IMR-90 (cell line): ENCODE data around the gene NAB2. TPM values are rescaled to one million over a fixed set of nuclear protein-coding genes. Genes with fewer than 3 reads are reported as not detected.

ENCODE experiments used
- ATAC-seq: fragments of 200-7000 bp; cut with Tn5 transposase; 2 replicates; pipeline ENCODE4 v1.9.1; 2020; ENCODE audit warnings: low read depth, mild to moderate bottlenecking, moderate library complexity
- BruUV-seq: library from RNA; stranded (reverse); fragments of 400-500 nt; replicated peaks from 2 replicates; lab custom pipeline; 2021; lab: Mats Ljungman, UMichigan
- CTCF ChIA-PET: fragments of 300-600 bp; formaldehyde crosslinking; extraction: SDS; loops from one replicate; lab custom pipeline; 2021; ENCODE audit warnings: antibody characterized with exemption; lab: Yijun Ruan, JAX
- POLR2A ChIA-PET: fragments of 300-600 bp; sonication (Branson Sonifier 250); formaldehyde crosslinking; loops from one replicate; lab custom pipeline; 2022; ENCODE audit warnings: antibody characterized with exemption; ENCODE audit not compliant: unreplicated experiment; lab: Charles Lee
- DNase-seq: peaks from one replicate; pipeline ENCODE4 v3.0.0; 2013
- H2AFZ ChIP-seq: replicated peaks from 2 replicates; pipeline ENCODE3; 2013; ENCODE audit warnings: low read length, mild to moderate bottlenecking; ENCODE audit not compliant: poor library complexity
- H2AK5ac ChIP-seq: 2 replicates; pipeline ENCODE4 v1.6.1; 2013; ENCODE audit warnings: low read depth, low read length, inconsistent platforms
- H2AK9ac ChIP-seq: replicated peaks from 2 replicates; pipeline ENCODE3; 2013; ENCODE audit warnings: mild to moderate bottlenecking, low read depth, low read length, moderate library complexity; ENCODE audit not compliant: poor library complexity
- H2BK120ac ChIP-seq: 2 replicates; pipeline ENCODE4 v1.6.1; 2013; ENCODE audit warnings: low read depth, low read length, inconsistent platforms
- H2BK15ac ChIP-seq: 3 replicates; pipeline ENCODE4 v1.6.1; 2013; ENCODE audit warnings: low read depth, low read length, inconsistent platforms
- H2BK20ac ChIP-seq: 2 replicates; pipeline ENCODE4 v1.6.1; 2013; ENCODE audit warnings: low read depth, mild to moderate bottlenecking, inconsistent platforms, low read length, moderate library complexity
- H2BK5ac ChIP-seq: 2 replicates; pipeline ENCODE4 v1.6.1; 2013; ENCODE audit warnings: mild to moderate bottlenecking, low read depth, low read length, inconsistent platforms; ENCODE audit not compliant: poor library complexity, severe bottlenecking
- H3K14ac ChIP-seq: replicated peaks from 2 replicates; pipeline ENCODE4 v1.6.1; 2013; ENCODE audit warnings: low read depth, low read length, inconsistent platforms
- H3K18ac ChIP-seq: 2 replicates; pipeline ENCODE4 v1.6.1; 2013; ENCODE audit warnings: low read depth, low read length, control low read depth
- H3K23ac ChIP-seq: 2 replicates; pipeline ENCODE4 v1.6.1; 2013; ENCODE audit warnings: low read depth, low read length, inconsistent platforms
- H3K27ac ChIP-seq: 2 replicates; pipeline ENCODE4 v1.5.1; 2013; ENCODE audit warnings: mild to moderate bottlenecking, control low read depth, low read length; ENCODE audit not compliant: insufficient read depth
- H3K27me3 ChIP-seq: 2 replicates; pipeline ENCODE4 v1.6.1; 2013; ENCODE audit warnings: low read length; ENCODE audit not compliant: control insufficient read depth, insufficient read depth
- H3K36me3 ChIP-seq: 2 replicates; pipeline ENCODE4 v1.6.1; 2013; ENCODE audit warnings: low read length, mixed read lengths; ENCODE audit not compliant: control insufficient read depth, insufficient read depth
- H3K4ac ChIP-seq: 2 replicates; pipeline ENCODE4 v1.6.1; 2013; ENCODE audit warnings: low read depth, low read length, inconsistent platforms
- H3K4me1 ChIP-seq: 2 replicates; pipeline ENCODE4 v1.6.1; 2013; ENCODE audit warnings: low read length, mixed read lengths; ENCODE audit not compliant: control insufficient read depth, insufficient read depth
- H3K4me2 ChIP-seq: 2 replicates; pipeline ENCODE4 v1.6.1; 2013; ENCODE audit warnings: low read depth, mild to moderate bottlenecking, control low read depth, low read length, moderate library complexity
- H3K4me3 ChIP-seq: 2 replicates; pipeline ENCODE4 v1.5.1; 2013; ENCODE audit warnings: low read depth, mild to moderate bottlenecking, control low read depth, low read length, moderate library complexity; ENCODE audit not compliant: insufficient read depth
- H3K56ac ChIP-seq: 2 replicates; pipeline ENCODE4 v1.6.1; 2013; ENCODE audit warnings: low read length, inconsistent platforms; ENCODE audit not compliant: insufficient read depth; ENCODE audit errors: extremely low read depth
- H3K79me1 ChIP-seq, 2 experiments: 2 replicates each; pipeline ENCODE4 v1.6.1; 2013; ENCODE audit warnings: low read length in 2 of 2, inconsistent platforms in 1 of 2, low read depth in 1 of 2
- H3K9ac ChIP-seq: 2 replicates; pipeline ENCODE4 v1.6.1; 2013; ENCODE audit warnings: low read depth, low read length, control low read depth
- H3K9me1 ChIP-seq: 2 replicates; pipeline ENCODE4 v1.6.1; 2013; ENCODE audit warnings: low read length, inconsistent platforms; ENCODE audit not compliant: insufficient read depth
- H3K9me3 ChIP-seq: 2 replicates; pipeline ENCODE4 v1.6.1; 2013; ENCODE audit warnings: low read length; ENCODE audit not compliant: control insufficient read depth, insufficient read depth
- H4K20me1 ChIP-seq: 2 replicates; pipeline ENCODE4 v1.6.1; 2013; ENCODE audit warnings: low read length, inconsistent platforms; ENCODE audit not compliant: insufficient read depth
- H4K5ac ChIP-seq: 2 replicates; pipeline ENCODE4 v1.6.1; 2013; ENCODE audit warnings: mild to moderate bottlenecking, low read depth, low read length, control low read depth
- H4K8ac ChIP-seq, 2 experiments: 2 replicates each; pipeline ENCODE4 v1.6.1; 2013; ENCODE audit warnings: low read depth in 2 of 2, low read length in 2 of 2, control low read depth in 1 of 2, inconsistent platforms in 1 of 2
- H4K91ac ChIP-seq: 2 replicates; pipeline ENCODE4 v1.6.1; 2013; ENCODE audit warnings: low read depth, low read length, inconsistent platforms; ENCODE audit not compliant: insufficient read depth
- BHLHE40 ChIP-seq: fragments of 150-350 bp; IDR thresholded peaks from 2 replicates; pipeline ENCODE4 v1.6.1; 2016; ENCODE audit warnings: mild to moderate bottlenecking, low read depth, low read length
- CEBPB ChIP-seq: IDR thresholded peaks from 2 replicates; pipeline ENCODE4 v1.6.1; 2012; ENCODE audit warnings: low read depth, low read length, improper control_type of control experiment
- CHD1 ChIP-seq: IDR thresholded peaks from 2 replicates; pipeline ENCODE4 v1.6.1; 2012; ENCODE audit warnings: low read depth, low read length, improper control_type of control experiment
- CTCF ChIP-seq: conservative IDR thresholded peaks from 2 replicates; pipeline ENCODE4 v1.5.1; 2012; ENCODE audit warnings: mild to moderate bottlenecking, low read depth, low read length, improper control_type of control experiment
- ELK1 ChIP-seq: fragments of 150-350 bp; IDR thresholded peaks from 2 replicates; pipeline ENCODE4 v1.6.1; 2016; ENCODE audit warnings: low read depth, mild to moderate bottlenecking, low read length, moderate library complexity, borderline replicate concordance
- FOS ChIP-seq: fragments of 150-350 bp; IDR thresholded peaks from 2 replicates; pipeline ENCODE4 v1.6.1; 2016; ENCODE audit warnings: low read depth, low read length
- MAFK ChIP-seq: IDR thresholded peaks from 2 replicates; pipeline ENCODE4 v1.6.1; 2012; ENCODE audit warnings: low read depth, low read length, improper control_type of control experiment
- MAZ ChIP-seq: IDR thresholded peaks from 2 replicates; pipeline ENCODE4 v1.6.1; 2012; ENCODE audit warnings: low read depth, mild to moderate bottlenecking, low read length, improper control_type of control experiment, moderate library complexity, borderline replicate concordance
- NFE2L2 ChIP-seq: fragments of 150-350 bp; IDR thresholded peaks from 2 replicates; pipeline ENCODE4 v1.6.1; 2016; ENCODE audit warnings: low read depth, mild to moderate bottlenecking, low read length
- POLR2A ChIP-seq: IDR thresholded peaks from 2 replicates; pipeline ENCODE4 v1.6.1; 2012; ENCODE audit warnings: mild to moderate bottlenecking, low read depth, low read length
- RAD21 ChIP-seq: IDR thresholded peaks from 2 replicates; pipeline ENCODE4 v1.6.1; 2012; ENCODE audit warnings: low read length, improper control_type of control experiment
- RCOR1 ChIP-seq: IDR thresholded peaks from 2 replicates; pipeline ENCODE4 v1.6.1; 2012; ENCODE audit warnings: mild to moderate bottlenecking, low read length, improper control_type of control experiment; ENCODE audit not compliant: insufficient replicate concordance
- RFX5 ChIP-seq: IDR thresholded peaks from 2 replicates; pipeline ENCODE4 v1.8.0; 2012; ENCODE audit warnings: low read depth, mild to moderate bottlenecking, low read length, moderate library complexity
- SMC3 ChIP-seq: fragments of 150-350 bp; IDR thresholded peaks from 2 replicates; pipeline ENCODE4 v1.6.1; 2016; ENCODE audit warnings: low read depth, mild to moderate bottlenecking, antibody characterized with exemption, low read length, moderate library complexity
- WGBS, 2 experiments: methylation state at CpG; one replicate each; pipeline versions ENCODE4 v1.1.5 to v1.1.7; 2013; ENCODE audit warnings: missing lambda C conversion rate in 2 of 2; ENCODE audit not compliant: insufficient read length in 1 of 2; ENCODE audit errors: extremely low coverage in 2 of 2; 5-methylcytosine and 5-hydroxymethylcytosine counted together
- dilution Hi-C: fragments of 300-500 bp; cut with HindIII; formaldehyde crosslinking; loops from one replicate; pipeline ENCODE4 v1.14.3; 2018; ENCODE audit warnings: low sequenced_read_pairs; ENCODE audit not compliant: unreplicated experiment
- in situ Hi-C: fragments of 300-500 bp; cut with MboI; formaldehyde crosslinking; loops from 3 replicates; pipeline ENCODE4 v1.14.3; 2019; ENCODE audit warnings: low sequenced_read_pairs, inconsistent platforms, mixed read lengths
- intact Hi-C: fragments of 100-400 bp; cut with micrococcal nuclease; formaldehyde crosslinking; loops from 2 replicates; pipeline ENCODE4 v1.10.0; 2022
- polyA plus RNA-seq, 3 experiments: library from polyadenylated mRNA; depleted of rRNA; stranded (reverse); fragments of >200 nt; gene quantifications; 2 replicates each; pipeline ENCODE4 v1.2.3, GENCODE V29; 2012; ENCODE audit warnings: low replicate concordance in 1 of 3
- total RNA-seq: library from RNA; depleted of rRNA; stranded (reverse); fragments of >200 nt; gene quantifications from 2 replicates; pipeline ENCODE4 v1.2.3, GENCODE V29; 2012
- TF ChIP-seq, protein P1 (sequence below): fragments of 150-350 bp; IDR thresholded peaks from 2 replicates; pipeline ENCODE4 v1.6.1; 2017; ENCODE audit warnings: mild to moderate bottlenecking, antibody characterized with exemption, low read length, low read depth

Gene NAB2
- total and polyA plus RNA-seq, 2 of the 4 experiments (the other 2 are of a cell fraction), result 65.1 to 68.8 TPM

GRCh38 chr12:57090924-57091637 lies 2.2 kb downstream of the NAB2 start:
- H3K79me1 ChIP-seq, result peaks cover 13 to 56% of the 10 kb centered on the region in 2 experiments
- in situ Hi-C loops (no loop called here), dilution Hi-C loops (no loop called here), intact Hi-C loops (no loop called here)
- H3K18ac ChIP-seq, result no peak overlapping the region
- H3K9me1 ChIP-seq, result peaks cover 4% of the 10 kb centered on the region
- 68% methylated on average over 4 of the region's 22 CpGs; no CpG with 5 or more reads in 1 of the 2 experiments for WGBS, 2 experiments
- no peak overlapping the region for H2BK15ac ChIP-seq
- H3K9me3 ChIP-seq, result no peaks in the 10 kb centered on the region
- H3K36me3 ChIP-seq, result peaks cover 53% of the 10 kb centered on the region
- peak overlapping the region; percentile 87 for H3K9ac ChIP-seq
- no peak overlapping the region for H4K91ac ChIP-seq
- H2AFZ ChIP-seq, result no peak overlapping the region
- no peak overlapping the region for H4K5ac ChIP-seq
- H4K20me1 ChIP-seq, result peaks cover 65% of the 10 kb centered on the region
- H3K4ac ChIP-seq, result peak overlapping the region; percentile 77
- H2BK20ac ChIP-seq, result no peak overlapping the region
- peak overlapping the region; percentile 75 for H3K4me2 ChIP-seq
- BruUV-seq, result no TSS peak
- peak overlapping the region; percentile 73; the same call in 1 of the 2 replicates for H3K56ac ChIP-seq
- H3K4me1 ChIP-seq, result peaks cover 38% of the 10 kb centered on the region
- H4K8ac ChIP-seq, result 0 out of 4 replicates have a peak overlapping the region, but pooled peaks of 1 of the 2 experiments have one; percentile 2
- ATAC-seq (no peak), DNase-seq (no peak)
- H3K14ac ChIP-seq, result peak overlapping the region; percentile 96
- H3K27me3 ChIP-seq, result no peaks in the 10 kb centered on the region
- H2BK5ac ChIP-seq, result peak overlapping the region; percentile 74
- peak overlapping the region; percentile 75 for H3K27ac ChIP-seq
- CTCF ChIA-PET, result interaction anchor here (2.0 kb wide), 1 partner anchor 21 kb away, joined by 8 read pairs; the partner anchor contains the start of gene STAT6
- POLR2A ChIA-PET, result interaction anchor here (0.5 to 1.7 kb wide), 5 partner anchors 8 to 73 kb away, joined by 3 to 8 read pairs (median 4); partner anchors contain the start of gene STAT6
- peak overlapping the region; percentile 53 for H2AK9ac ChIP-seq
- H3K23ac ChIP-seq, result peak overlapping the region; percentile 95
- H2BK120ac ChIP-seq, result no peak overlapping the region
- peak overlapping the region; percentile 77; the same call in 1 of the 2 replicates for H2AK5ac ChIP-seq
- H3K4me3 ChIP-seq, result peak overlapping the region; percentile 98
- no peak for TF ChIP-seq RAD21
- TF ChIP-seq CHD1, result no peak
- no peak for TF ChIP-seq MAFK
- TF ChIP-seq NFE2L2, result no peak
- no peak for TF ChIP-seq MAZ
- no peak for TF ChIP-seq SMC3
- no peak for TF ChIP-seq RFX5
- TF ChIP-seq POLR2A, result no peak
- TF ChIP-seq FOS, result no peak
- no peak for TF ChIP-seq CEBPB
- TF ChIP-seq, protein P1, sequence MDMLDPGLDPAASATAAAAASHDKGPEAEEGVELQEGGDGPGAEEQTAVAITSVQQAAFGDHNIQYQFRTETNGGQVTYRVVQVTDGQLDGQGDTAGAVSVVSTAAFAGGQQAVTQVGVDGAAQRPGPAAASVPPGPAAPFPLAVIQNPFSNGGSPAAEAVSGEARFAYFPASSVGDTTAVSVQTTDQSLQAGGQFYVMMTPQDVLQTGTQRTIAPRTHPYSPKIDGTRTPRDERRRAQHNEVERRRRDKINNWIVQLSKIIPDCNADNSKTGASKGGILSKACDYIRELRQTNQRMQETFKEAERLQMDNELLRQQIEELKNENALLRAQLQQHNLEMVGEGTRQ, result no peak
- TF ChIP-seq CTCF, result no peak
- TF ChIP-seq BHLHE40, result no peak
- TF ChIP-seq RCOR1, result no peak
- no peak for TF ChIP-seq ELK1
